ENCODE data around the gene TBX2.
A peak's percentile ranks its signal among the peaks of the same experiment; 100 is the strongest.

TBX2 gene

DNA sequence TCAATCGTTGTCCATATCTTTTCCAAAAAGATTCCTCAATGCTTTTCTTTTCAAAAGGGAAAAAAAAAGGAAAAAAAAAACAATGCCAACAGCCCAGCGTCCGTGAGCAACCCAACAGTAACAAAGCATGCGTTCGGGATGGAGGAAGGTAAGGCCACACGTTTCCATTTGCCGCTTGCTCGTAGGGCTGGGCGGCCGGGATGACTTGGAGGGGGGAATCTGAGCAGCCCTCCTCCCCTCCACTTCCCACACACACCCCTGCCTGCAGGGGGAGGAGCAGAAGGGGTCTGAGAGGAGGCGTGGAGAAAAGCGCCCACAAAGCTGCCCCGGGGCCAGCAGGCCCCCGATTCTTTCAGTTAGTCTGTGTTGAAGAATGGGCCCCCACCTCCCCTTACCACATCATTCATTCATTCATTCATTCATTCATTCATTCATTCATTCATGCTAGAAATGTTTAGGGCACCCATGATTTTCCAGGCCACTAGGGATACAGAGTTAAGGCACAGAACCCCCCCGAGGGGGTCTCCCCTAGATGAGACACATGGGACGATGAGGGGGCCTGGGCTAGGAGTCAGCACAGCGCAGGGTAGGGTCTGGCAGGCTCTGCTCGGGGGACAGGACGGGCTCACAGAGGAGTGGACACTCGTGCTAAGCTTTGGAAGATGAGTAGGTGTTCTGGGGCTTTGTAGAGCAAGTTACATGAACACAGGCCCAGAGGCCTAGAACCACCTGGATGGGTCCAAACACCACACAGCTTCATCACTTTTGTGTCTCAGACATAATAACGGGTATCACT lies 10.9 kb upstream of the TBX2 start:
- DNase-seq = no peak

GRCh38 chr17:61389670-61390478 lies 9.8 kb upstream of the TBX2 start:
- no peak for DNase-seq

DNA sequence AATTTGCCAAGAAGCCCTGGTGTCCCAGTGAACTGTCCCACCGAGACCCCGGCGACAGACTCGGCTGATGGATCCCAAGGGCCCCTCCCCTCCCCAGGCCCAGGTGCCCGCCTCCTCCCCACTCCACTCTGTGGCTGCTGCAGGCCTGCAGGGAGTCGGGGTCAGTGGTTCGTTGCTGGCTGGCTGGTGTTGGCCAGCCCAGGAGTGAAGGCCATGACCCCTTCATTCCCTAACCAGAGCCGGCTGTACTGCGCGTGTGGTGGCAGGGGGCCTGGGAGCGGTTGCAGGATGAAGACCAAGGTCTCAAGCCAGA lies 9.2 kb upstream of the TBX2 start:
- DNase-seq = no peak

DNA sequence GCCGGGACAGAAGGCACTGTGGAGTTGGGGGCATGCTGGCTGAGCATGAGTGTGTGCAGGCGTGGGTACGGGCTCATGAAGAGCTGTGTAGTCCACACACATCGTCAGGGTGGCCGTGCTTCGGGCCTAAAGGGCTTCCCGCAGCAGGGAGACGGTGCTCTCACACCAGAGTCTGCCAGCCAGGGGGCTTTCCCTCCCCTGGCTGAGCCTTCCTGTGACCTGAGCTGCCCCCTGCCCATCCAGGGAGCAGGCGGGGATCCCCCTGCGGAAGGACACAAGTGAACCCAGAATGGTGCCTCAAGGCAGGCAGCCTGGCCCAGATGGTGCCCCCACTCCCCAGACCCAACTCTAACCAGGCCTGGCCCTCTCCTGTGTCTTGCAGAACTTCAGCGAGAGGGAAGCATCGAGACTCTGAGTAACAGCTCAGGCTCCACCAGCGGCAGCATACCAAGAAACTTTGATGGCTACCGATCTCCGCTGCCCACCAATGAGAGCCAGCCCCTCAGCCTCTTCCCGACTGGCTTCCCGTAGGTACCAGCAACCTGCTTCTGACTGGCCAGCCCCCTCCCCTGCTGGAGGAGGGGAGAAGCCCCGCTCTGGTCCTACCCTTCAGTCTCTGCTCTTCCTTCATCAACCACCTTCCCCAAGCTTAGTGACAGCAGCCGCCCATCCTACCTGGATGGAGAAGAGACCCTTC lies 7.9 kb upstream of the TBX2 start:
- no peak for DNase-seq

DNA sequence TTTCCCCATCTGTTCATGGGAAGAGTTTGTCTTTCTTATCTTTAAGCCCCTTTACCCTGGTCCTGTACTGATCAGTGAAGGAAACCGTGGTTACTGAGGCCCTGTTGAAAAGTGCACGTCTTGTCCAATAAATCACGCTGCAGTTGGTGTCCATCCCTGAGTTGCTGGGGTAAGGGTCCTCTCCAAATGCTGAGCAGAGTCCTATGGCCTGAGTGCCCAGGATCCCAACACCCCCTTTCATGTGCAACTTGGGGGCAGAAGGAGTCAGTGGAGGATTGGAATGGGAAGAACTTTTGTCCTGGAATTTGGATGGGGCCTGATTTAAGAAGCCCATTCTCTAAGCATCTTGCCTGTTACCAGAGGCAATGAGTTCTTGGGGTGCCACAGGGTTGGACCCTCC lies 7.0 kb upstream of the TBX2 start:
- DNase-seq = no peak

GRCh38 chr17:61393550-61393903 lies 6.1 kb upstream of the TBX2 start:
- no peak for DNase-seq

DNA sequence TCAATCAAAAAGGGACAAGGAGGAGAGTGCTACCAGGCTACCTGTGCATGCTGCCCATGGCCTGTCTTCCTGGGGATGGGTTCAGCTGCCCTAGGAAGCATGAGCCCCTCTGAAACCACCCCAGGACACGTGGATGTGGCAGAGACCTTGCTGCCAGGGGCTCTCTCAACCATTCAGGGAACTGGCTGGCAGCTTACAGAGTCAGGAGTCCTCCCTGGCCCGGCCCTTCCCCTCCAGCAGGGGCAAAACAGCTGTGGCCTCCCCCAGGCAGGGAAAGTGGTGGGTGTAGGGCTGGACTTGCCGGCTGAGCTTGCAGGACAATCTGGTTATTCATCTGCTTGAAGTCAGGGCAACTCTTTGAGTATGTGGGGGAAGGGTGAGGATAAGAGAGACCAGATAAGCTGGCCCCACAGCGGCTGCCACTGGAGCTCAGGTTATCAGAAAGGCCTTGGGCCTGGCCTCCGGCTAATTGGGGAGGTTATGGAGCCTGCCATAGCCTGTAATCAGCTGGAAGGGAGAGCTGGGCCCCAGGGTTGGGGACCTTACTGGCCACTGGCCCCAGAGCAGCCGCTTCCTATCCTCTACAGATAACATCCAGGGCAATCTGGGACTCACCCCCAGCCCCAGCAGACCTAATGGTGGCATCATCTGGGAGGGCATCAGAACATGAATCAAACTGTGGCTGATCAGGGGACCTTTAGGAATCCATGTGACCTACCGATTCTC lies 5.6 kb upstream of the TBX2 start:
- DNase-seq = no peak

DNA sequence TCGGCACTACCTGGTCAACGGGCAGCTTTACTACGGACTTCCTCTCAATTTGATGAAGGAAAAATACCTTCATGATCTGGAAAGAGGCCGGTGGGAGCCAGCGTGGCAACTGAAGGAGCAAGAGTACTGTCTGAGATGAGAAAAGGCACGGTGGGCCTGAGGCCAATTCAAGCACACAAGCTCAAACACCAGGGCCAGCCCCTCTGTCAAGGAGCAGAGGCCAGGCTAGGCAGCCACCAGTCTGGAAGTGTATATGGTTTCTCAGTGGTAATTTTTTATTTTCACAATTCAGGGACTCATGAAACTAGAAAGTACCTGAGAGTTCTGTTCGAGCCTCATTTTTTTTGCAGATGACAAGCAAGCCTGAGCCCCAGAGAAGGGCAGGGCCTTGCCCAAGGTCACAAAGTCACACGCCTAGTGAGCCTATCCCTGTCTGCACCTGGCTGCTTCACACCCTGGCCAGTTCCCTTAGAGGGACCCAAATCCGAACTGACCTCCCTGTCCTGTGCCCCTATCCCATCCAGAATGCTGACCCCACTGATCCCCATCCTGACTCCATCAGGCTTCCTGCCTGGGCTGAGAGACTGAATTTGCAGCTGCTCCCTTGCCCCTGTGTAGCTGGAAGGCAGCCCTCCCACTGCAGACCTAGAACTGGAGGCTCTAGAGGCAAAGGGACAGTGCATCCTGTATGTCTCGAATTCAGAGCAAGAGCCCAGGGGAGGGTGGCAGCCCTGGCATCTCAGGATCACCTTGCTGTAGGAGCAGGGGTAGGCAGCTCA lies 4.8 kb upstream of the TBX2 start:
- DNase-seq = no peak

DNA sequence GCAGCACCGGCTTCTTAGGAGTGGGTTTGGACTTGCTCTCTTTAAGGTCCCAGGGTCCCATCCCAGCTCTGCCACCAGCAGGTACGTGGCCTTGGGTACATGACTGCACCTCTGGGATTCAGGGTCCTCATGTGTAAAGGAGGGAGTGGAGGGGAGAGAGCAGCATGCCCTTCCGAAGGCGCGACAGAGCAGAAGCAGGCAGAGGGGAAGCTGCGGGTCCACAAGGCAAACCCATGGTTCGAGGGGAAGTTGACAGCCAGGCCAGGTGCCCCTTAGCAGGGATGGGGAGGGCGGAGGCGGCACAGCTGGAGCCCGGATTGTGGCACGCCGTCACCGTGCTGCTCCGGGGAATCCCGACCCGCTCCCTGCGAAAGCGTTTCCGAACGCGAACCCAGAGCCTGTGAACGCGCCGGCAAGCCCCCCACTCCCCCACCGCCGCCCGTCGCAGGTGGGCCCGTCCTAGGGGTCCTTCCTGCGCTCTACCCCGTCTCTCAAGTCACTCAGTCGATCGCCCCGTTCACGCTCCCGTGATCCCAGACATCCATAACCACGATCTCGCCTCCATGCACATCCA lies 4.1 kb upstream of the TBX2 start:
- no peak for DNase-seq

DNA sequence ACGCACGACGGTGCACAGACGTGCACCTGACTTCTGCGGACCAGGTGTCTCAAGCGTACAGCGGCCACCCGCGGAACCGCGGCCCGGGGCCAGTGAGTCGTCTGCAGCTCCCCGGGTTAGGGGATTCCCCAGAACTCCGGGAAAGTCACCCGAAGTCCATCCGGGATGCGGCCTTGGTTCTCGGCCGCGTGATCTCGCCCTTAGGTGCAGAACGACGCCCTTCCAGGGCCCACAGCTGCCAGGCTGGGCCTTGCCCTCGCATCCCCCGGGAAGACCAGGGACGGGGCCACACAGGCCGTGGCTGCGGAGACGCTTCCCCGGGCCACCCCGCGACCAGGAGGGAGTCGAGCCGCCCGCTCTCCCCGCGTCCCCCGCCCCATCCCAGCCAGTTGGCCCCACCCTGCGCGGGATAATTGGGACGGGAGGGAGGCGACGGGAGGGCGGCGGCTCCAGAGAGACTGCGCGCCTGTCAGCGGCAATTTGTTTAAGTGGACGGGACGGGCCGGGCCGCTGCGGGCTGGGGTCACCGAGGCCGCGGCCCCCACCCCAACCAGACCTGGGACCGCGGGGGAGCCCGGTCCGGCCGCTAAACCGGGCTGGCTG lies 3.6 kb upstream of the TBX2 start:
- no peak for DNase-seq

DNA sequence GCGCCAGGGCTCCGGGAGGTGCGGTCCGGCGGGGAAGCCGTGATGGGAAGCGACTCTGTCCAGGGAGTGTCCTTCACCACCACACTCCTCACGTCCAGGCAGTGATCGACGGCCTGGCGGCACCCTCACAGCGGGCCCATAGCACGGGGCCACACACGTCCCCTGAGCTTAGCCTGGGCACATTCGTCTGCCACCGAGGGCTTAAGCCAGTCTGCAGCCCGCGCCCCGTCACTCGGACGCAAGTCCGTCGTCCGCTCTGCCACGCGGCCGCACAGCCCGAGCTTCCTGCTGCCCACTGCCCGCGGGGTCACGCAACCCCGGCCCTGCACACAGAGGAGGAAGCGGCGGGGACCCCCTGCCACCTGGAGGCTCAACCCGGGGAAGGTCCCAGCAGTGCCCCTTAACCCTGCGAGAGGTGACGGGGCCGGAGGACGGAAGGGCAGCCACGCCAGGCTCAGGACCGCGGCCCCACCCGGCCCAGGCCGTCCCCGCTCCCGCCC lies 3.0 kb upstream of the TBX2 start:
- no peak for DNase-seq

- DNase-seq = no peak
Measured at GRCh38 chr17:61397086-61397842, 2.4 kb upstream of the TBX2 start.

GRCh38 chr17:61398721-61399130 lies 917 bp upstream of the TBX2 start:
- DNase-seq = no peak

GRCh38 chr17:61400066-61400716 lies 548 bp downstream of the TBX2 start:
- DNase-seq = no peak

DNA sequence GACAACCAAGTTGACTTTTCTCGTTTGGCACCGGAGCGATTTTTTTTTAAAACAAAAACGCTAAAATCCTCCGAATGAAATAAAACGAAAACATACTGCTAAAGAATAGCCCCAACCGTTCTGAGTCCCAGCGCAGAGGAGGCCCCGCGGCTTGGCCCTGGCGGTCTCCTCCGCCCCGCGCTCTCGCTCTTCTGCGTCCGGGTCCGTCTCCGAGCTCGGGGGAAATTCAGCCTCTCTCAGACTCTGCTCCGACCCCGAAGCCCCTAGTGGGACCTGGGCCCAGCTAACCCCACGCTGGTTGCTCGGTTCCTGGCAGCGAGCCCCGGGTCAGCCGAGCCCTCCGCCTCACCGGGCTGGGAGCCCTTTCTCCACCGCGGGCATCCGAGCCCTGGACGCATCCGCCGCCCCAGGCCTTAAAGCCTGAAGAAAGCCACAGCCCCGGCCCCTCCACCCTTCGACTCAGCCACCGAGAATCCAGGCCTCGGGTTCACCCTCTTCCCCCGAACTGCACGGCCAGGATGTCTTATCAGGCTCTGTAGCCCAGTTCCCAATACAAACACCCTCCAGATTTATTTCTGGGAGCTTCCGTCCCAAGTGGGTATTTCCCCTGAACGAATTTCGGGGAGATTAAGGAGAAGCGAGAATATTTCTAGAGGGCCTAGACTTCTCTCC lies 1.2 kb downstream of the TBX2 start:
- DNase-seq = no peak

DNA sequence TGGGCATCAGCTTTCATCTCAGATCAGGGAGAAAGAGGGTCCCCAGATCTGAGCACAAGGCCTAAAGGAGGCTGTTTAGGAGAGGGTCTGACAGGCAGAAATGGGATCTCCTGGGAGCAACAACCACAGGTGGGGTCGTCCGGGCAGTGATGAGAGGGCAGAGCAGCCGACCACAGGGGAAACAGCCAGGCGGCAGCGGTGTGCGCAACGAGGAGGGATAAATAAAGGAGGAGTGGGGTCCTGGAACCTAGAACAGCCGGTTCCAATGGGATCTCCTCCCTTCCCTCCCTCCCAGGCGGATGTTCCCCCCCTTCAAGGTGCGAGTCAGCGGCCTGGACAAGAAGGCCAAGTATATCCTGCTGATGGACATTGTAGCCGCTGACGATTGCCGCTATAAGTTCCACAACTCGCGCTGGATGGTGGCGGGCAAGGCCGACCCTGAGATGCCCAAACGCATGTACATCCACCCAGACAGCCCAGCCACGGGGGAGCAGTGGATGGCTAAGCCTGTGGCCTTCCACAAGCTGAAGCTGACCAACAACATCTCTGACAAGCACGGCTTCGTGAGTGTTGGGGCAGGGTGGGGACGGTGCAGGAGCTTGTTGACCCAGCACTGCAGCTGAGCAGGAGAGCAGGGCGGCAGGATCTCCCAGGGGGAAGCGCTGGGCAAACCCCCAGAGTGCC lies 1.9 kb downstream of the TBX2 start:
- no peak for DNase-seq

DNA sequence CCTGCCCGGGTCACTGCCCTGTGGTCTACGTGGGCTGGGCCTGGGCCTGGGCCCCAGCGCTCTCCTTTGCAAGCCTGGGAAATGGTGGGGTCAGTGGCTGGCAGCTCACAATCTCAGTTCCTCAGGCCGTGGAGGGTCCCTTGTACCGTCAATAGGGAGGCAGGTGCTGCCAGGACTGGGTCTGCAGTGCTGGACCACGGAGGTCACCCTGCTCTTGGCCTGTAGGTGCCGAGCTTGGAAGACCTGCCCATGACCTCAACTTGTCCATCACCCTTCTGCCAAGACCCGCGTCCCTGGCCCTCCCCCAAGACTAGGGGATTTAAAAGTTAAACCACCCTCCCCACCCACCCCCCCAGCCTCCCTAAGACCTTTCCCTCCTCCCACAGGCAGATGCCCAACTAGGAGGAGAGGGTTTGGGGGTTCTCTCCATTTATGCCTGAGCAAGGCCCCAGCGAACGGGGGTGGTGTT lies 2.5 kb downstream of the TBX2 start:
- DNase-seq = no peak

DNA sequence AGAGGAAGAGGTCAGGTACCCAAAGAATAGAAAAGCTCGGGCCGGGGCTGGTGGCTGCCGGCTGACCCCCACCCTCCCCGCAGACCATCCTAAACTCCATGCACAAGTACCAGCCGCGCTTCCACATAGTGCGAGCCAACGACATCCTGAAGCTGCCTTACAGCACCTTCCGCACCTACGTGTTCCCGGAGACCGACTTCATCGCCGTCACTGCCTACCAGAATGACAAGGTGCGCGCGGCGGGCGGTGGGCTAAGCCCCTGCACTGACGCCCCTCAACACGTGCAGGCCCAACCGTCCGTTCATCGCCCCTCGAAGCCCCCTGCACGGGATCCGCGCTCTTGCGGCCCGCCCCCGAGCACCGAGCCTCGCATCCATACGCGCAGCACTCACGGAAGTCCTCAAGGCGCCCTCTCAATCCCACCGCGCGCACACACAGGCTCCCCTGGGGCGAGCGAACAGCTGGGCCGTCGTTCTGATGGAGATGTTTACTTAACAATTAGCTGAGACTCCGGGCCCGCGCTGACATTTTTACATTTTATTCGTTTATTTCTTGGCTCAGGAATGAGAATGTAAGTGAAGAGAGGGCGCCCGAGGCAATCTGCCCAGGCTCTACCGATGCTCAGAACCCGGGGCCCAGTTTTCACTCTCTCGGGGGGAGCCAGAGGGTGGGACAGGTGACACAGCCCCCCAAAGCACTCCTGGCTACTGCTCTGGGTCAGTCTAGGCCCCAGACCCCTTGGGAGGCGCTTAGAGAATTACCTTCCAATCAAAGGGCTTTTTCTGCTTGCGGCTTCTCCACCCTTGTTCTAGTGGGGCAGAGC lies 3.5 kb downstream of the TBX2 start:
- DNase-seq = peak; percentile 14

All from NCI-H2081 treated with DMSO at 0.1 percent for 48 hours (cell line).